ENCODE measurements around the gene SNX27.

GRCh38 chr1:151584780-151585179 lies 27.1 kb upstream of the SNX27 start:
- no peak for TF ChIP-seq CTCF (IDR thresholded peaks at IDR 0.05; ENCODE audit: low read depth, low read length, poor library complexity, severe bottlenecking)
- no peak for TF ChIP-seq EZH2phosphoT487 (IDR thresholded peaks at IDR 0.05; ENCODE audit: borderline replicate concordance, low read length)

Measured in DOHH2 (cell line).